Measurements from ENCODE around the gene ABLIM3.

The ABLIM3 gene

DNA sequence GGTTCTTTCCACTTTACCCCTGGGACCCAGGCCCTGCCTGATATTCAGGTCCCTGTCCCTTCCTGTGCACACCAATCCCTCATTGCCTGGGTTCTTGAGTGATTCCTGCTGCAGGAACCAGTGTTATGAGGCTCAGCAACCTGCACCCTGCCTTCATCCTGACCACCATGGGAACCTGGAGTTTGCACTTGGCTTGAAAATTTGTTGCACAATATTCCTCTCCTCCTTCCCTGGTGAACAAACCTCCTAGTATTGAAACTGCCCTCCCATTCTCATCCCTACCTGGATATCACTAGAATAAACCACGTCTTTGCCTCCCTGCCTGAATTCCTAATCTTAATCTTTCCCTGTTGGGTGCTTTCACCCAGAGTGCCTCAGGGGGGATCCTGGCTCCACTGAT lies 78.3 kb downstream of the ABLIM3 start:
- DNase-seq (ENCODE audit: low read depth in 2 of 2), result no peak

DNA sequence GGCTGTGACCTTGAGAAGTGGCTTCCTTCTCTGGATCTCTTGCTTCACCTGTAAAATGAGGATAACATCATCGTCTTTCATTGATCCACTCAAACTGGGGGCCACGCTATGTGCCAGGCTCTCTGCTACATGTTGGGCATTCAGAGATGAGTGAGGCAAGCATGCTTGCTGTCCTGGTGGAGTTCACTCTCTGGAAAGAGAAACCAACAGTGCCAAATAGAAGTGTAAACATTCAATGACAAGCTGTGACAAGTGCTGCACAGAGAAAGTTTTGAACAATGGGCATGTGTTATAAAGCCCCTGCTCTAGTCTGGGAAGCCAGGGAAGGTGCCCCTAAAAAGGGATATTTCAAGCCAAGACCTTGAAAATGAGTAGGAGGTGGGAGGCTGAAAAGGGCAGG lies 79.5 kb downstream of the ABLIM3 start:
- DNase-seq (ENCODE audit: low read depth in 2 of 2), result no peak

DNA sequence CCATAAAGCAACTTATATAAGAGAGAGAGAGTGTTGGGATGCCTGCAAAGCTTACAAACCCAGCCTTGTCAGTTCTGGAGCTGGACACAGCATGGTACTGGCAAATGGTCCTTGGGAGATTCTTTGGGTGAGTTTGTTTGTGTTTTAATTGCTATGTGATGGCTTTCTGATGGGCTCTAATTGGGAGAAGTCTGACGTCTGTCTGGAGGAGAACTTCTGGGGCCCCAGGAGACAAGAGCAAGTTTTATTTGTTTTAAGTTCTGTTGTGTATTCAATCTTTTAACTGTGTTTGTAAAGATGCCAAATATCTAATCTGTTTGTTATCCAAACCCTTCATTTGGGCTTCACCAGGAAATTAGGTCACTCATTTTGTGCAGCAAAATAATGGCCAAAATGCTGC lies 80.0 kb downstream of the ABLIM3 start:
- DNase-seq (ENCODE audit: low read depth in 2 of 2), result no peak

DNA sequence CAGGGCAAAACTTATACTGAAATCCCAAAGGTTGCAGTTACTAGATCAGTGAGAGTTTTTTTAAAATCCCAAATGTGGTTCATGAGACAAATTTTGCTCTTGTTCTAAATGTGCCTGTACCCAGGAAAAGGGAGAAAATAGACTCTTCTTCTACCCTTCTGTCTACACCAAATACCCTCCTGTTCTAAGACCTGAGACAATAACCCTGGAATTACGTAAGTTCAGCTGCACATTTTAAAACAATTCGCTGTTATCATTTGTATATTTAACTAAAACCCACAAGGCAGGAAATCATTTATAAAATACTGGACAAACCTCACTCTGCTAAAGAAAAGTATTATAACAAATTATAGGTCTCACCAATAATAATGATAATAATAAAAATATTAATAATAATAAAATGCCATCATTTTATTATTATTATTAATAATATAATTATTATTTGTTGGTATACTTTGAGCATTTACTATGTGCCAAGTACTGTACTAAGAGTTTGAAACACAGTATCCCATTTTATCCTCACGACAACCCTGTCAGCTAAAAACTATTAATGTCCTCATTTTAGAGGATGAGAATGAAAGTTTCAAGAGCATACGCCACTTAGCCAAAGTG lies 80.5 kb downstream of the ABLIM3 start:
- DNase-seq (ENCODE audit: low read depth in 2 of 2), result no peak

DNA sequence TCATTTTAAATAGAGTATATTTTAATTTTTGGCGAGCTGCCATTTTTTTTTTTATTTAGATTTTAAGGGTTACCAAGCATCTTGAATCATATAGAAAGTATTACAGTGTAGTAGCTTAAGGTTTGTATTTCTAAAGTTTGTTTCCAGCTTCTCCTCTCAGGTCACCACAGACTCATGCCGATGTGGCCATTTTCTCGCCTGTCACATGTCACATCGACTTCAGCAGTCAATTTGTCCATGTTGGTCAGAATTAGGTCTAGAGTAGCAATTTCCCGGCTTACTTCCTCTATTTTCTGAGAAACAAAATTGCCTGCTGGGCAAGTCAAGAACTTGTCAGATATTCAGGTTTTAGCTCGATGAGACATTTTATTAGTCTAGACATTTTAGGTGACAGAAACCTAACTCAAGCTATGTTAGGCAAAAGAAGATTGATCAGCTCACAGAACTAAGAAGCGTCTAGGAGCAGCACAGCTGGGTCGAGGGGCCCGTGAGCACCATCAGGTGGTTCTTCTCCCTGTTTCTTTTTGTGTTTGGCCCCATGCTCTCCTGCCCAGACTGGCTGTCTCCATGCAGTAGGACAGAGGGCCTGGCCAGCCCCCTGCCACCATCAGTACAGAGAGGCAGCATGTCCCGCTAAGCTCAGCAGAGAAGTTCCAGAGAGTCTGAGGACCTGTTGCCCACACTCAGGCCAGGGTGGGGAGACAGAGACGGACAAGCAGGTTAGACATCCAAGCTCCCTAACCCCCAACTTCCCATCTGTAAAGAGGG lies 82.0 kb downstream of the ABLIM3 start:
- DNase-seq (ENCODE audit: low read depth in 2 of 2), result no peak

DNA sequence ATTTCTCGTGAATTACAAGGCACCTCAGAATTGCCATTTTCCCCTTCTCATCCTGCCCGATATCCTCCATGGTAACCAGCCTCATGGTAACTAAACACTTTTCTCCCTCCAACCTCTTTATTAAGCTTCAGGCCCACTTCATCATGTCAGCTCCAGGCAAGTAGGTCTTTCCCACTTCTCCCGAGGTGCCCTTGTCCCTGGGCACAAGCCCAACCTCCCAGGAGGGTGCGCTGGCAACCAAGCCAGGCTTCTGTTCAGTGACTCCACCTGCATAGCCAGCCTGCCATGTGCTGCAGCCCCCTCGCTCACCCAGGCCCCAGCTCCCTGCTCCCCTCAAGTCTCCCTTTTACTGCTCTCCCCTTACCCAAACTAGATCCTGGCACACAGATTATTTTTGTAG lies 83.0 kb downstream of the ABLIM3 start:
- DNase-seq (ENCODE audit: low read depth in 2 of 2), result no peak

DNA sequence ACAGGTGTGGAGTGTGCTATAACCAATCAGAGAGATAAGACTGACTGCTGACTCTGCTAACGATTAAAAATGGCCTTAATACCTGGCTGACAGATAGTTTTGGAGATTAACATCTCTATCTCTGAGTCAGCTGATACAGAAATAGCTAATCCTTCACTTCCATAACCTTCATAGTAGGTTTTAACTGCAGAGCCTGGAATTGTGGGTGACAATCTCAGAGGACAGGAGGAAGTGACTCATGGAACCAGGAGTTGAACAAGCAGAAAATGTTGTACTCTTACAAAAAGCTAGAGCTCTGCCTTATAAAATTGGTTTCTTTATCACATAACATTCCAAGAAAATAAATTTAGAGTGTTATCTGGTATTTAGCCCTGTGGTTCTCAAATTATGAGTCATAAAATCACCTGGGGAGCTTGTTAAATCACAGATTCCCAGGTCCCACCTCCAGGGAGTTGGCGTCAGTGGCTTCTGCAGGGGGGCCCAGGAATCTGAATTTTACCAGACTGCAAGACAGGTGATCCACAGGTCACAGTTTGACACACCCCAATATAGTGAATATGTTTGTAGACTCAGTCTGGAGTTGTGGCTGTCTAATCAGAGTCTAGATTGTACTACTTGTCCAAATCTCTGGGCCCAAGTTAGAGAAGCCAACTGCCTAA lies 86.0 kb downstream of the ABLIM3 start:
- no peak for DNase-seq (ENCODE audit: low read depth in 2 of 2)

DNA sequence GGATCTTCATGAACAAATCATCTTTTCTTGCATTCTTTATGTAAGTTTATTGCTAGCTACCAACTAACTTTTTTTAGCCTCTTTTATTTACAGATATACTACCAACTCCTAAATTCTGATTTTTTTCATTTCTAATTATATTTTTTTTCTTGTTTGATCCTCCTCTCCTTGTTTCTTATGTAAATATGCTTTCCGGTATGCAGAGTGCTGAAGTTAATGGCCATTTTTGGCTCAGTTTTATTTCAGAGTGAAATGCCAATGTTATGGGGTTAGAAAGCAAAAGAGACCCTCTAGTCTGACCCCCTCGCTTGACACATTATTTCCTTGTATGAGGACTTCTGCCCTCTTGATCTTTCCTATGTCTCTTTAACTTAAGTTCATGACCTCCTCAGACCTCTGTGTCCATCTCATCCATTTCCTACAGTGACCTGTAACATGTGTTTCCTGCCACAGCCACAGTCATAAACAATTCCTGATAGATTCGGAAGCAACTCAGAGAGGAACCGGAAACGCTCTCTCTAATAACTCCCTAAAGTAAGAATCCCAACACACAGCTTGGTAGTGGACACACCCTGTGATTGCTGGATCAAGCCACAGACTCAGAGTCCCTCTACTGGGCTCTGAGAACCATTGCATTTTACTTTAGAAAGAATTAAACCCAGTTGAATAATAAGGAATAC lies 87.5 kb downstream of the ABLIM3 start:
- no peak for DNase-seq (ENCODE audit: low read depth in 2 of 2)

DNA sequence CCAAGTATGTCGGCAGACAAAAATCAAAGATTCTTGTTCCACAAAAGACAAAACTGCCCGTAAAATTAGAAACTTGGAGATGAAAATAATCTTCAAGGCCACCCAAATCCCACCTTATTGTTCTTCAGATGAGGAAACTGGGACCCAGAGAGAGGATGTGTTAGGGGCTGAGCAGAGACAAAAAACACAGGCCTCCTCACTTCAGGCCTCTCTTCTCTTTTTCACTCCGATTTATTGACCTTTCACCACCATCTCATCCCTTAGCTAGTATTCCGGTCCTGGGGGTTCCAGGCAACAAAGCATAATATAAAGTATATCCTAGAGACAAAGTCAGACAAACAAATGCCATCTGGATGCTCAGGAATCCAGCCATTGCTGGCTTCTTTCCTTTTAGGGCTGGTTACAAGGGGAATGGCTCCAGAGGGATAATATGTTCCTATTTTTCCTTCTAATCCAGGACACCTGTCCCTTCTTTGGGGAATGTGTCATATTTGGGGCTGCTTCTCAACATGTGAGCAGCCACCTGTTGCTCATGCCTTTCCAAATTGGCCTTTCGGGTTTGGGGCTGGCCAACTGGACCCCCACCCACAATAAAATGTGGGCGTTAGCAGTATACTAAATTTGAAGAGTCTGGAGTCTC lies 88.1 kb downstream of the ABLIM3 start:
- DNase-seq (ENCODE audit: low read depth in 2 of 2), result no peak

DNA sequence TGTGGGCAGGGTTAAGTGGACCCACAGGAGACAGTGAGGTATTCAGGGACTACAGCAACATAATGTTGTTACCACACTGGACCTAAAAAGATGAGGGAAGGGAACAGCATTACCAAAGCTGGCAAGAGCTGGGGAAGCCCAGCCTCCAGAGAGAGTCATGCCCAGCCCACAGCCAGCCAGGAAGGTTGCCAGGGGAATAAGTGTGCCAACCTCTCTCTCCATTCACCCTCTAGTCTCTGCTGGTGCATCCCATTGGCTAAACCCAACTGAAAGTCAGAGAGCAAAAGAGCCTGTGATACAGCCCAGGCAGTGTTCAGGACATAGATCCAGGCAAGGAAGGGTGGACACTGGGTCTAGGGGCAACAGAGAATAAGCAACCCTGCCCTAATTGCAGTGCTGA lies 94.5 kb downstream of the ABLIM3 start:
- DNase-seq (ENCODE audit: low read depth in 2 of 2), result no peak

DNA sequence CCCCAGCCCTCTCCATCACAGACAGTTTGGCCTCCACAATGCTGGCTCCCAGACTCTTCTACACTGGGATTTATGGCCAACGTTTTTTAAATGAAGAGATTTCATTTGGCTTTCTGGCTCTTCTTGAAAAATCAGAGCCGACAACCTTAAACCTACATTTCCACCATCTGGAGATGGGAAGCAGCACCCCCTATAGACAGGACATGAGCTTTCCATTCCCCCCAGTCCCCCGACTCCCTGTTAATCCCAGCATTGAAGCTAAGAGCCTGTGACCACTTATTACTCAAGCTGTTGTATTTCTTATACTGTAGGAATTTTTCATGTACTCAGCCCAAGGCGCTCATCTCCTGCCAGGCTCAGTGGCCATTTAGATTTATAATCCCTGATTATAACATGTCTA lies 96.4 kb downstream of the ABLIM3 start:
- DNase-seq (ENCODE audit: low read depth in 2 of 2), result no peak

DNA sequence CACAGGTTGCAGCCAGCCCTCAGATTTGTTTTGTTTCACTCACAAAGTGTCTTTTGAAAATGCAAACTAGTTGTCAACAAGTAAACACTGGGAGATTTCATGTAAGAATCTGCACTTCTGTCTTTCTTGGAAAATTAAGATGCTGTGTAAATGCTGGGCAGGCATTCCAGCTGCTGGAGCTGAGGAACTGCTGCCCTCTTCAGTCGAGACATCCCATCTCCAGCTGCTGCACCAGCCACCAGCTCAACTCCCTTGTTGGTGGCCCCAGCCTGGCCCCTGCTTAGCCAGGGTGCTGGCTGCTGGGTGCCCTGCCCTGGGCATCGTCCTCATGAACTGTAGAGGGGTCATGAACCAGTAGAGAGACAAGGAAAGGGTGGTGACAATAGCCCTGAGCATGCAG lies 97.2 kb downstream of the ABLIM3 start:
- DNase-seq (ENCODE audit: low read depth in 2 of 2), result no peak

DNA sequence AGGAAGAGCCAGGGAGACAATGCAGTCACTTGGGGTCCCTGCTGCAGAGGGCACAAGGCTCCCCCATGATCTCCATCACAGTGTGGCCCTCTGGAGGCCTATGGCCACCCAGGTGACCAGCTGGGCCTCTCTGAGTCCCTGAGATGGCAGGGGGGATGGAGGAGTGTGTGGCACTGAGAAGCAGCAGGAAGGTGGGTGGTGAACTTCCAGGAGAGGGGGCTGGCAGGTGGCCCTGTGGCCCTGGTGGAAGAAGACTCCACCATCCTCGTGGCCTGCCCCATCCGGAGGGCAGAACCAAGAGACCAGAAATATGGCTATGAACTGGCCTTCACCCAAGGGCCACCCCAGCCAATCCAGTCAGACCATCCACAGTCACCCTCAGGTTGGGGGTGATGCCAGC lies 98.6 kb downstream of the ABLIM3 start:
- DNase-seq (ENCODE audit: low read depth in 2 of 2), result no peak

DNA sequence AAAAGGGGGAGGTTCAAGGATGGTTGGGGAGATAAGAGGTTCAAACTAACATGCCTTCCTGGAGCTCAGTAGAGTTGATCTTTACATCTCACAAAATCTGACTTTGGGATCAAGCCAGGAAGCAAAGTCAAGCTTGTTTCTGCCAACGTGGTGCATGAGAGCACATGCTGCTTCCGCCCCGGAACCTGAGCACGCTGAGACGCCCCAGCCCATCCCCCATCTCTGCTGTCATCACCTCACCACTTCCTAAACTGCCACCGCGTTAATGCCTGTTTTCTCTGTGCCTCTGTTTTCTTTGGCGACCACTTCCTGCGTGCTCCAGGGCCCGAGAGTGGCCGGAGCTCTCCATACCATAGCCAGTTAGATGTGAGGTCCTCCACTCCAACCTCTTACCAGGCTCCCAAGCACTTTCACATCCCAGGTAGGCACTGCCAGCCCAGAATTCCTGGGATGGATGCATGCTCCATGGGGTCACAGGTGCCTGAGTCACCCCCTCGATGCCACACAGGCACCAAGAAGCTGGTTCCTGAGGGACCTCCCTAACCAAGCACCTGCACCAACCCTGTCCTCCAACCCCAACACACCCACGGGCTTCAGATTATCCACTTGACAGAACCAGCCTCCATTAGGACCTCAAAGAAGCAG lies 99.2 kb downstream of the ABLIM3 start:
- peak; percentile 50 to 78 for DNase-seq (ENCODE audit: low read depth in 2 of 2)

DNA sequence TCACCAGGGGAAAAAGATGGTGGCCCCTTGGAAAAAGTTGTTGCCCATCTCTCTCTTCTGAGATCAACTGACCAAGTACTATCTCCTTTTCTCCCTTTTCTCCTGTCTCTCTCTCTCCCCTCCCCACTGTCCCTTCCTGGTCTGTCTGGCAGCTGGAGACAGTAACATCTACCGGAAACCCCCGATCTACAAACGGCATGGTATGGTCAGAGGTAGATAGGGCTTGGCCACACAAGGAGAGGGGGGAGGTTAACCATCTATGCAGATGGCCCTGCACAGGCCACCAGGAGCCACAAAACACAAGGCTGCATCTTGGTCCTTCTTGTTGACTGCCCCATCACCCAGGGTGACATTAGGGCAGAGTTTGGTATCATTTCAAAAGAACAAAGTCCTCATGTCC lies 101.0 kb downstream of the ABLIM3 start:
- DNase-seq (ENCODE audit: low read depth in 2 of 2), result no peak

DNA sequence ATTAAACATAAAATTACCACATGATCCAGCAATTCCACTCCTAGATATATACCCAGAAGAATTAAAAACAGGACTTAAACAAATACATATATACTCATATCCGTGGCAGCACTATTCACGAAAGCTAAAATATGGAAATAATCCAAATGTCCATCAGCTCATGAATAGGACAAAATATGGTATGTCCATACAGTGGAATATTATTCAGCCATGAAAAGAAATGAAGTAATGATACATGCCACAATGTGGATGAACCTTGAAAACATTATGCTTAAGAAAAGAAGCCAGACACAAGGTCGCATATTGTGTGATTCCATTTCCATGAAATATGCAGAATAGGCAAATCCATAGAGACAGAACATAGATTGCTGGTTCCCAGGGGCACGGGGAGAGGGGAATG lies 105.6 kb downstream of the ABLIM3 start:
- no peak for DNase-seq (ENCODE audit: low read depth in 2 of 2)

DNA sequence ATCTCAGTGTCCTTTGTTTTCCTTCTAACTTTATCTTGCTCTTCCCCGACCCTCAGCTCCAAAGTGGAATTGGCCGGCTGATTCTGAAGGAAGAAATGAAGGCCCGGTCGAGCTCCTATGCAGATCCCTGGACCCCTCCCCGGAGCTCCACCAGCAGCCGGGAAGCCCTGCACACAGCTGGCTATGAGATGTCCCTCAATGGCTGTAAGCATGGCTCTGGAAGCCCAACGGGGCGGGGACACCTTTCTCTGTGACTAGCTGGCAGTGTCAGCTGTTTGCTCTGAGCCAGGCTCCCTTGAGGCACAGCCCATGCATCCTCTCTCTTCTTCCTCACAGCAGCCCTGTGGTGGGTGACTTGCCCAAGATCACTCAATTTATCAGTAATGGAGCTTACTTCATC lies 106.4 kb downstream of the ABLIM3 start:
- no peak for DNase-seq (ENCODE audit: low read depth in 2 of 2)

DNA sequence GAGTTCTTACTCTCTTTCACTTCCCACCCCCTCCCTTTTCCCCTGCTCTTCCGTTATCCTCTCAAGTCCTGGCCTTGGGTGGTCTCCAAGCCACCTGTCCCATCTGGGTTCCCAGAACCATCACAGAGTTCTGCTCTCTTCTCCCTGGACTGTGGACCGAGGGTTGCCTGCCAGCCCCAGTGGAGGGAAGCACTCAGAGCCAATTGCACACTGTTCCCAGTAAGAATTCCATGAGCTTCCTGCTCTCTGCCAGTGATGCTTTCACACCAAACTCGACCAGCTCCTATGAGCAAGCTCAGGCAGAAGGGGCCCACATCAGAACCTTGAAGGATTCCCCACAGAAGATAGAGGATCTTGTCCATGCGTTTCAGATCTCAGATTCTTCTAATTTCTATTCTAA lies 110.3 kb downstream of the ABLIM3 start:
- no peak for DNase-seq (ENCODE audit: low read depth in 2 of 2)

DNA sequence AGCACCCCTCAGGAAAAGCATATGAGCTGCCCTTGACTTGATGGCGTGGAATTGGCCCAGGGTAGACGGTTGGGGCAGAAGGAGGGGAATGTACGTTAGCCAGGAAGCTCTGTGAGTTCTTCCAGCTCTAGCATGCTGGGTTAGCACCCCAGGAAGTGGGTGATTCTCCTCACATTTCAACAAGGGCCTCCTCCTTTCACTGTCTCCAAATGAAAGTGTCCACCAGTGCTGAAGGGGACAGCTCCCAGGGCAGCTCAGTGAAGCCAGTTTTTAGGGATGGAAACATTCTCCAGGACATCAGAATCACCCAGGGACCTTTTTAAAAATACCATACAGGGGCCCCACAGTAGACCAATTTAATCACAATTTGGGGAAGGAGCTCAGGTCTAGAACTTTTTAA lies 113.2 kb downstream of the ABLIM3 start:
- no peak for DNase-seq (ENCODE audit: low read depth in 2 of 2)

DNA sequence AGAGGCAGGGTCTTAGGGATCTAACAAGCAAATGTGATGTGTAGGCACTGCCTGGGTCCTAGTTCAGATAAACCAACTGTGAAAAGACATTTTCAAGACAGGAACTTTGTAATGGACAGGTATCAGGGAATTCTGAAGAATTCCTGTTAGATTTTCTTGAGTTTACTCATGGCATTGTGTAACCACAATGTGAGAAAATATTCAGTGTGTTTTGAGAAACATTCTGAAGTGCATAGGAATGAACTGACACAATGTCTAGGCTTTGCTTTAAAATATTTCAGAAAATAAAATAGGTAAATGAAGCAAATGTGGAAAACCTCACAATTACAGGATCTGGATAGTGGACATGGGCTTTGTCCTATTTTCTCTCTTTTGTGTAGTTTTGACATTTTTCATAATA lies 115.2 kb downstream of the ABLIM3 start:
- DNase-seq (ENCODE audit: low read depth in 2 of 2), result no peak

DNA sequence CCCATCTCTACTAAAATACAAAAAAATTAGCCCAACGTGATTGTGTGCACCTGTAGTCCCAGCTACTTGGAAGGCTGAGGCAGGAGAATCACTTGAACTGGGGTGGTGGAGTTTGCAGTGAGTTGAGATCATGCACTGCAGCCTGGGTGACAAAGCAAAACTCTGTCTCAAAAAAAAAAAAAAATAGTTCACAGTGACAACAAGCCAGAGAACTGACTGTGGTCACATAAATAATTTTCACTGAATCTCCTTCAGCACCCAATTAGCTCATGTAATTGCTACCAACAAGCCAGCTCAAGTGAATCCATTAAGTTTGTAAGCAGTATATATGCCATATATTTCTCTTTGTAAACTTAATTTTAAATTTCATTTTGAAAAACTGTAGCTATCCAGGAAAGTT lies 115.8 kb downstream of the ABLIM3 start:
- no peak for DNase-seq (ENCODE audit: low read depth in 2 of 2)
